Activated CD8-positive, alpha-beta T cell treated with anti-CD3 and anti-CD28 coated beads for 36 hours (primary cell): ENCODE measurements around the gene CPSF4. TPM values are rescaled to one million over a fixed set of nuclear protein-coding genes. Genes with fewer than 3 reads are reported as not detected.
A peak's percentile ranks its signal among the peaks of the same experiment; 100 is the strongest.

ENCODE experiments used
- ATAC-seq: fragments of 200-7000 bp; cut with Tn5 transposase; one replicate; pipeline ENCODE4 v1.10.0; 2021; ENCODE audit warnings: mild to moderate bottlenecking, moderate library complexity
- CTCF ChIA-PET: fragments of 350-600 bp; sonication (Branson Sonifier 250); formaldehyde crosslinking; loops from one replicate; lab custom pipeline; 2021; ENCODE audit warnings: antibody characterized with exemption; lab: Charles Lee
- POLR2A ChIA-PET: fragments of 350-600 bp; sonication (Branson Sonifier 250); formaldehyde crosslinking; loops from one replicate; lab custom pipeline; 2021; ENCODE audit warnings: antibody characterized with exemption; lab: Charles Lee
- DNase-seq: peaks from one replicate; pipeline ENCODE4 v3.0.0-alpha.2; 2020
- H3K27ac Mint-ChIP-seq: one replicate; pipeline ENCODE4 v1.8.0; 2021; ENCODE audit warnings: mild to moderate bottlenecking, mixed read lengths
- H3K27me3 Mint-ChIP-seq: one replicate; pipeline ENCODE4 v1.8.0; 2021; ENCODE audit warnings: mixed read lengths
- H3K36me3 Mint-ChIP-seq: one replicate; pipeline ENCODE4 v1.8.0; 2021; ENCODE audit warnings: low read depth, mixed read lengths
- H3K4me1 Mint-ChIP-seq: one replicate; pipeline ENCODE4 v1.8.0; 2021; ENCODE audit warnings: low read depth, mixed read lengths
- H3K4me3 Mint-ChIP-seq: one replicate; pipeline ENCODE4 v1.8.0; 2021; ENCODE audit warnings: mild to moderate bottlenecking, moderate library complexity, mixed read lengths
- H3K9me3 Mint-ChIP-seq: one replicate; pipeline ENCODE4 v1.8.0; 2021; ENCODE audit warnings: mixed read lengths
- CTCF ChIP-seq: fragments of 200-600 bp; IDR thresholded peaks from one replicate; pipeline ENCODE4 v1.8.0; 2022; ENCODE audit warnings: antibody characterized with exemption, mild to moderate bottlenecking
- intact Hi-C: fragments of 100-400 bp; cut with micrococcal nuclease; formaldehyde crosslinking; loops from one replicate; pipeline ENCODE4 v1.10.0; 2022
- total RNA-seq, 2 experiments: library from RNA; stranded (reverse); gene quantifications; one replicate each; pipeline ENCODE4 v1.2.3, GENCODE V29; 2021

The CPSF4 gene
- total RNA-seq, 2 experiments from 2014 or later = 62.3 to 64.6 TPM

- ChIA-PET POLR2A (interaction anchor here (1.1 to 3.1 kb wide), 3 partner anchors 9 to 22 kb away, joined by 3 to 17 read pairs (median 3); no protein-coding TSS in a partner anchor), CTCF (no interaction called here)
- intact Hi-C loops = no loop called here
- Mint-ChIP-seq H3K4me3 (no peak overlapping the region), H3K27me3 (no peaks in the 10 kb centered on the region), H3K9me3 (no peaks in the 10 kb centered on the region), H3K27ac (peak overlapping the region; percentile 11), H3K36me3 (peaks cover 45% of the 10 kb centered on the region), H3K4me1 (peaks cover 35% of the 10 kb centered on the region)
- TF ChIP-seq CTCF = no peak
- ATAC-seq = no peak
- no peak for DNase-seq
These were observed 35.9 kb upstream of the CPSF4 start for GRCh38 chr7:99402854-99403253.

GRCh38 chr7:99403764-99404163 lies 35.0 kb upstream of the CPSF4 start:
- Mint-ChIP-seq H3K27me3 (no peaks in the 10 kb centered on the region), H3K9me3 (no peaks in the 10 kb centered on the region), H3K4me3 (no peak overlapping the region), H3K27ac (peak overlapping the region; percentile 75), H3K4me1 (peaks cover 33% of the 10 kb centered on the region), H3K36me3 (peaks cover 39% of the 10 kb centered on the region)
- ATAC-seq (no peak), DNase-seq (no peak)
- intact Hi-C loops = no loop called here
- CTCF ChIA-PET = no interaction called here
- POLR2A ChIA-PET = interaction anchor here (0.9 to 3.1 kb wide), 4 partner anchors 10 to 23 kb away, joined by 3 to 17 read pairs (median 3); no protein-coding TSS in a partner anchor
- TF ChIP-seq CTCF = no peak

- DNase-seq = no peak
- Mint-ChIP-seq H3K27ac (peak overlapping the region; percentile 75), H3K4me1 (peaks cover 31% of the 10 kb centered on the region), H3K4me3 (no peak overlapping the region), H3K27me3 (no peaks in the 10 kb centered on the region), H3K9me3 (no peaks in the 10 kb centered on the region), H3K36me3 (peaks cover 37% of the 10 kb centered on the region)
- POLR2A ChIA-PET = interaction anchor here (0.9 to 3.1 kb wide), 5 partner anchors 11 to 78 kb away, joined by 3 to 17 read pairs (median 3); no protein-coding TSS in a partner anchor
- intact Hi-C loops = no loop called here
- ATAC-seq = no peak
- no peak for TF ChIP-seq CTCF
- CTCF ChIA-PET = interaction anchor here (1.0 kb wide), 1 partner anchor 10 kb away, joined by 3 read pairs; no protein-coding TSS in a partner anchor
These were observed 34.3 kb upstream of the CPSF4 start for GRCh38 chr7:99404235-99404976.

GRCh38 chr7:99404977-99405320 lies 33.8 kb upstream of the CPSF4 start:
- ChIA-PET CTCF (interaction anchor here (1.0 kb wide), 1 partner anchor 11 kb away, joined by 3 read pairs; no protein-coding TSS in a partner anchor), POLR2A (interaction anchor here (1.1 to 3.1 kb wide), 3 partner anchors 11 to 78 kb away, joined by 3 to 17 read pairs (median 3); no protein-coding TSS in a partner anchor)
- H3K9me3 Mint-ChIP-seq = no peaks in the 10 kb centered on the region
- H3K27me3 Mint-ChIP-seq = no peaks in the 10 kb centered on the region
- H3K36me3 Mint-ChIP-seq = peaks cover 36% of the 10 kb centered on the region
- intact Hi-C loops = no loop called here
- TF ChIP-seq CTCF = no peak
- peak overlapping the region; percentile 43 for H3K27ac Mint-ChIP-seq
- ATAC-seq (no peak), DNase-seq (no peak)
- H3K4me3 Mint-ChIP-seq = no peak overlapping the region
- peaks cover 34% of the 10 kb centered on the region for H3K4me1 Mint-ChIP-seq

- H3K36me3 Mint-ChIP-seq = peaks cover 37% of the 10 kb centered on the region
- peak overlapping the region; percentile 97 for H3K27ac Mint-ChIP-seq
- POLR2A ChIA-PET = interaction anchor here (1.0 to 5.6 kb wide), 8 partner anchors 8 to 32 kb away, joined by 3 to 58 read pairs (median 18); partner anchors contain the start of genes ARPC1B, CPSF4 and PTCD1
- H3K9me3 Mint-ChIP-seq = no peaks in the 10 kb centered on the region
- H3K4me1 Mint-ChIP-seq = peaks cover 41% of the 10 kb centered on the region
- no peak for TF ChIP-seq CTCF
- H3K4me3 Mint-ChIP-seq = peak overlapping the region; percentile 90
- intact Hi-C loops = no loop called here
- ATAC-seq (no peak), DNase-seq (peak; percentile 32)
- CTCF ChIA-PET = interaction anchor here (0.8 to 1.2 kb wide), 2 partner anchors 23 to 41 kb away, joined by 3 to 5 read pairs; no protein-coding TSS in a partner anchor
- no peaks in the 10 kb centered on the region for H3K27me3 Mint-ChIP-seq
These were observed 32.2 kb upstream of the CPSF4 start for GRCh38 chr7:99406557-99406956.
